Vagina (tissue), 2 donors: Measurements from ENCODE around the gene PGAP2.

Experiments used
- POLR2A ChIP-seq, 2 donors: fragments of 450-650 bp; IDR thresholded peaks; one replicate each; pipeline ENCODE4 v1.6.1; 2017; ENCODE audit warnings: antibody characterized with exemption in 2 of 2, mild to moderate bottlenecking in 2 of 2, moderate library complexity in 2 of 2
- POLR2AphosphoS5 ChIP-seq, 2 donors: sonication (generic); formaldehyde crosslinking; IDR thresholded peaks; one replicate each; pipeline ENCODE4 v1.9.0; 2017; ENCODE audit warnings: antibody characterized with exemption in 2 of 2, mild to moderate bottlenecking in 2 of 2, low read depth in 1 of 2; ENCODE audit not compliant: insufficient read depth in 1 of 2
- TF ChIP-seq, protein P1 (sequence below), 3 experiments: fragments of 450-650 bp in 2 of 3; fragments of 200-600 bp in 1 of 3; sonication (generic) in 1 of 3; IDR thresholded peaks; one replicate each; pipeline ENCODE4 v1.5.1; 2017 to 2019; ENCODE audit warnings: antibody characterized with exemption in 3 of 3, mild to moderate bottlenecking in 2 of 3, moderate library complexity in 2 of 3

DNA sequence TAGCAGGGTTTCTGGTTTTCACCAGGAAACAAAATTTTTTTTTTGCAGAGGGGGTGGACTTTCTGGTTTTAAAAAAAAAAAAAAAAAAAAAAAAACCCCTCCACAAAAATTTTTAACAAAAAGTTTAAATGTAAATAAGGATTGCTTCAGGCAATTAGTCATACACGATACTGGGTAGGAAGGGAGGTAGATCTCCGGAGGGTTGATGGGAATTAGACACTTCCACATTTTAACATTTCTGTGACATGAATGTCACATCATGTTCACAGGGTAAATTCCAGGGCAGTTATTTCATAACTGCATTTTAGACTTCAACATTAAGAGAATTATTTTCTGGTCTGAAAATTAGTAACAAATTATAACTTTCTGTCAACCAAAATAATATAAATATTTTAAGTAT is 26.9 kb upstream of the PGAP2 start:
- TF ChIP-seq POLR2AphosphoS5 (IDR thresholded peaks at IDR 0.05; ENCODE audit: insufficient read depth in 1 of 2, low read depth in 1 of 2) = no peak
- TF ChIP-seq, protein P1, sequence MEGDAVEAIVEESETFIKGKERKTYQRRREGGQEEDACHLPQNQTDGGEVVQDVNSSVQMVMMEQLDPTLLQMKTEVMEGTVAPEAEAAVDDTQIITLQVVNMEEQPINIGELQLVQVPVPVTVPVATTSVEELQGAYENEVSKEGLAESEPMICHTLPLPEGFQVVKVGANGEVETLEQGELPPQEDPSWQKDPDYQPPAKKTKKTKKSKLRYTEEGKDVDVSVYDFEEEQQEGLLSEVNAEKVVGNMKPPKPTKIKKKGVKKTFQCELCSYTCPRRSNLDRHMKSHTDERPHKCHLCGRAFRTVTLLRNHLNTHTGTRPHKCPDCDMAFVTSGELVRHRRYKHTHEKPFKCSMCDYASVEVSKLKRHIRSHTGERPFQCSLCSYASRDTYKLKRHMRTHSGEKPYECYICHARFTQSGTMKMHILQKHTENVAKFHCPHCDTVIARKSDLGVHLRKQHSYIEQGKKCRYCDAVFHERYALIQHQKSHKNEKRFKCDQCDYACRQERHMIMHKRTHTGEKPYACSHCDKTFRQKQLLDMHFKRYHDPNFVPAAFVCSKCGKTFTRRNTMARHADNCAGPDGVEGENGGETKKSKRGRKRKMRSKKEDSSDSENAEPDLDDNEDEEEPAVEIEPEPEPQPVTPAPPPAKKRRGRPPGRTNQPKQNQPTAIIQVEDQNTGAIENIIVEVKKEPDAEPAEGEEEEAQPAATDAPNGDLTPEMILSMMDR (IDR thresholded peaks at IDR 0.05) = no peak
- no peak for TF ChIP-seq POLR2A (IDR thresholded peaks at IDR 0.05)
